Activated B cell treated with CpG ODN at 0.5 μM for 24 hours (primary cell): ENCODE results near the gene BANF1. TPM values are rescaled to one million over a fixed set of nuclear protein-coding genes. Genes with fewer than 3 reads are reported as not detected.

ENCODE experiments used
- ATAC-seq: fragments of 200-7000 bp; cut with Tn5 transposase; one replicate; pipeline ENCODE4 v1.10.0; 2021; ENCODE audit warnings: low read depth, mild to moderate bottlenecking, moderate library complexity
- CTCF ChIA-PET: fragments of 350-600 bp; sonication (Branson Sonifier 250); formaldehyde crosslinking; loops from one replicate; lab custom pipeline; 2021; ENCODE audit warnings: antibody characterized with exemption; lab: Charles Lee
- POLR2A ChIA-PET: fragments of 350-600 bp; sonication (Branson Sonifier 250); formaldehyde crosslinking; loops from one replicate; lab custom pipeline; 2021; ENCODE audit warnings: antibody characterized with exemption; lab: Charles Lee
- DNase-seq: peaks from one replicate; pipeline ENCODE4 v3.0.0; 2022
- H3K27ac Mint-ChIP-seq: one replicate; pipeline ENCODE4 v1.8.0; 2020; ENCODE audit warnings: mixed read lengths
- H3K27me3 Mint-ChIP-seq: one replicate; pipeline ENCODE4 v1.8.0; 2021; ENCODE audit warnings: mixed read lengths
- H3K36me3 Mint-ChIP-seq: one replicate; pipeline ENCODE4 v1.8.0; 2021; ENCODE audit warnings: low read depth, mixed read lengths
- H3K4me1 Mint-ChIP-seq: one replicate; pipeline ENCODE4 v1.8.0; 2021; ENCODE audit warnings: mixed read lengths
- H3K4me3 Mint-ChIP-seq: one replicate; pipeline ENCODE4 v1.8.0; 2020; ENCODE audit warnings: mild to moderate bottlenecking, mixed read lengths
- H3K9me3 Mint-ChIP-seq: one replicate; pipeline ENCODE4 v1.8.0; 2020; ENCODE audit warnings: mixed read lengths
- intact Hi-C: fragments of 100-400 bp; cut with micrococcal nuclease; formaldehyde crosslinking; loops from one replicate; pipeline ENCODE4 v1.15.1; 2024
- total RNA-seq: library from RNA; stranded (reverse); gene quantifications from 2 replicates; pipeline ENCODE4 v1.2.3, GENCODE V29; 2022
- TF ChIP-seq, protein P1 (sequence below): fragments of 200-600 bp; IDR thresholded peaks from one replicate; pipeline ENCODE4 v1.8.0; 2022; ENCODE audit warnings: antibody characterized with exemption, mild to moderate bottlenecking

BANF1 gene
- total RNA-seq, 1 donor from 2014 or later, result 228 TPM

DNA sequence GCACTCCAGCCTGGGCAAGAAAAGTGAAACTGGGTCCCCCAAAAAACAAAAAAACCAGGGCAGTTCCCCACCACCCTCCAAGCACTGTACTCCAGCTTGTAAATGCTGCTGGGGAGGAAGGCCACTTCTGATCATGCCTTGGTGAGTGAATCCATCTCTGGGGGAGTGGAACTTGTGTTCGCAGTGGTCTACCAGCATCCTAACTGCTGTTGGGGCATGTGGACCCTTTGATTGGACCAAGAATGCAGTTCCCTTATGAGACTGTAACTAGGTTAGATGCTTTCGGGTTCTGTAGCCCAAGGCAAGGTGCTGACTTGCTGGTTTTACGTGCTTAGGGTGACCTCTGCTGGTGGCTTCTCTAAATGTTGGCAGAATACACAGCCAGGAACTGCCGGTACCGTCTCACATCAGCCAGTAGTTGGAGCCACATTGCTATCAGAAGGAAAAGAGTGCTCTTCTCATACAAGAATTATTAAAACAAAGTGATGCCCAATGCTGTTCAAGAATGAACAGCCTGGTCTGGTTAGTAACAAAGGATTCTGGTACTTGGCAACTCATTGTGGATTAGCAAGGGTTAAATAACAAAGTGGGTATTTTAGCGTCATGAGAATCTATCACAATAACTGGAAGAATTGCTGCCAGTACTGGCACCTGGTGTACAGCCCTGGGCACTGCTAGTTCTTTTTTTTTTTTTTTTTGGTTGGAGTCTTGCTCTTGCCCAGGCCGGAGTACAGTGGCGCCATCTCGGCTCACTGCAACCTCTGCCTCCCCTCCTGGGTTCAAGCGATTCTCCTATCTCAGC is 13.3 kb upstream of the BANF1 start:
- Mint-ChIP-seq H3K4me3 (no peak overlapping the region), H3K27ac (peak overlapping the region; percentile 62), H3K9me3 (no peaks in the 10 kb centered on the region), H3K36me3 (peaks cover 11% of the 10 kb centered on the region), H3K27me3 (no peaks in the 10 kb centered on the region), H3K4me1 (peaks cover 5% of the 10 kb centered on the region)
- intact Hi-C loops, result loop anchor here (1.0 to 2.0 kb wide), 13 partner anchors 13 to 363 kb away; partner anchors contain the start of genes AP5B1, BANF1, C11orf68 and CFL1
- TF ChIP-seq, protein P1, sequence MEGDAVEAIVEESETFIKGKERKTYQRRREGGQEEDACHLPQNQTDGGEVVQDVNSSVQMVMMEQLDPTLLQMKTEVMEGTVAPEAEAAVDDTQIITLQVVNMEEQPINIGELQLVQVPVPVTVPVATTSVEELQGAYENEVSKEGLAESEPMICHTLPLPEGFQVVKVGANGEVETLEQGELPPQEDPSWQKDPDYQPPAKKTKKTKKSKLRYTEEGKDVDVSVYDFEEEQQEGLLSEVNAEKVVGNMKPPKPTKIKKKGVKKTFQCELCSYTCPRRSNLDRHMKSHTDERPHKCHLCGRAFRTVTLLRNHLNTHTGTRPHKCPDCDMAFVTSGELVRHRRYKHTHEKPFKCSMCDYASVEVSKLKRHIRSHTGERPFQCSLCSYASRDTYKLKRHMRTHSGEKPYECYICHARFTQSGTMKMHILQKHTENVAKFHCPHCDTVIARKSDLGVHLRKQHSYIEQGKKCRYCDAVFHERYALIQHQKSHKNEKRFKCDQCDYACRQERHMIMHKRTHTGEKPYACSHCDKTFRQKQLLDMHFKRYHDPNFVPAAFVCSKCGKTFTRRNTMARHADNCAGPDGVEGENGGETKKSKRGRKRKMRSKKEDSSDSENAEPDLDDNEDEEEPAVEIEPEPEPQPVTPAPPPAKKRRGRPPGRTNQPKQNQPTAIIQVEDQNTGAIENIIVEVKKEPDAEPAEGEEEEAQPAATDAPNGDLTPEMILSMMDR, result peak; percentile 75
- ChIA-PET POLR2A (interaction anchor here (0.6 to 1.8 kb wide), 12 partner anchors 99 to 412 kb away, joined by 3 to 16 read pairs (median 6); partner anchors contain the start of genes CCDC85B, CFL1, FIBP and KAT5), CTCF (interaction anchor here (0.6 to 6.1 kb wide), 8 partner anchors 10 to 277 kb away, joined by 3 to 67 read pairs (median 4); partner anchors contain the start of genes CCDC85B, KAT5 and MUS81)
- DNase-seq (peak; percentile 67), ATAC-seq (peak; percentile 99)

DNA sequence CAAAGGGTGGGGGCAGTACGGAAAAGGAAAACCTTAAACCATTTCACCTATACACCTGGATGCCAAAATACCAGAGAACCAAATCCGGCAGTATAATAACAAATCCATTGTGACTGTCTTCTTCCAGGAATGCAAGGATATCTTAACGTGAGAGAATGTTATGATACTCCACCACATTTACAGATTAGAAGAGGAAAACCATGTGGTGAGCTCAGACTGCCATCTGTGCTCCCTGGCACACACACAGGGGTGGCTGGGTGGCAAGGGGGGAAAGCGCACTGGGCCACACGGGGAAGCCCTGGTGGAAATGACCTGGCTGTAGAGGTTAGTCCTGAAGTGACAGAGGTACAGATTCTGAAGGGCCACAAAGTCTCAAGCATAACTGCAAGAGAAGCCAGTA is 10.2 kb upstream of the BANF1 start:
- H3K4me1 Mint-ChIP-seq, result peaks cover 5% of the 10 kb centered on the region
- ChIA-PET CTCF (interaction anchor here (6.1 kb wide), 1 partner anchor 107 kb away, joined by 67 read pairs; no protein-coding TSS in a partner anchor), POLR2A (interaction anchor here (0.9 to 1.5 kb wide), 2 partner anchors 104 to 280 kb away, joined by 4 to 5 read pairs; partner anchors contain the start of genes FIBP and KAT5)
- intact Hi-C loops, result no loop called here
- H3K4me3 Mint-ChIP-seq, result no peak overlapping the region
- ATAC-seq (no peak), DNase-seq (no peak)
- no peaks in the 10 kb centered on the region for H3K9me3 Mint-ChIP-seq
- H3K27ac Mint-ChIP-seq, result no peak overlapping the region
- H3K27me3 Mint-ChIP-seq, result no peaks in the 10 kb centered on the region
- H3K36me3 Mint-ChIP-seq, result peaks cover 25% of the 10 kb centered on the region
- TF ChIP-seq, protein P1, result no peak

DNA sequence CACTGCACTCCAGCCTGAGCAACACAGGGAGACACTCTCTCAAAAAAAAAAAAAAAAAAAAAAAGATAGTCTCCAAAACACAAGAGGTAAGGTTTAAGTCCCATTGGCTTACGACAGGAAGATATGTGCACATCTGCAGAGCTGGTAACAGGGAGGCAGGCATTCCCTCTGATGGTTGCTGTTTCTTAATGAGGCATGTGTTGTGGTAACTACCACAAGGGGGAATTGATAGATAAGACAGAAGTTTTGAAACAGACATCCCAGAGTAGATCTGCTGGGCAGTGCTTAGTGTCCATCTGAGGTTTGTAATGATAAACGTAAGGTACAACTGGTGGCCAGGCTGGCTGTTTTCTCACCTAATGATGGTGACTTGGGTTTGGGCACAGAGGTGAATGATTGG is 5.0 kb upstream of the BANF1 start:
- Mint-ChIP-seq H3K27ac (no peak overlapping the region), H3K9me3 (no peaks in the 10 kb centered on the region), H3K27me3 (no peaks in the 10 kb centered on the region), H3K36me3 (peaks cover 60% of the 10 kb centered on the region), H3K4me3 (no peak overlapping the region), H3K4me1 (peaks cover 25% of the 10 kb centered on the region)
- ChIA-PET CTCF (no interaction called here), POLR2A (interaction anchor here (0.5 kb wide), 1 partner anchor 12 kb away, joined by 8 read pairs; no protein-coding TSS in a partner anchor)
- intact Hi-C loops, result no loop called here
- TF ChIP-seq, protein P1, result no peak
- ATAC-seq (no peak), DNase-seq (no peak)

DNA sequence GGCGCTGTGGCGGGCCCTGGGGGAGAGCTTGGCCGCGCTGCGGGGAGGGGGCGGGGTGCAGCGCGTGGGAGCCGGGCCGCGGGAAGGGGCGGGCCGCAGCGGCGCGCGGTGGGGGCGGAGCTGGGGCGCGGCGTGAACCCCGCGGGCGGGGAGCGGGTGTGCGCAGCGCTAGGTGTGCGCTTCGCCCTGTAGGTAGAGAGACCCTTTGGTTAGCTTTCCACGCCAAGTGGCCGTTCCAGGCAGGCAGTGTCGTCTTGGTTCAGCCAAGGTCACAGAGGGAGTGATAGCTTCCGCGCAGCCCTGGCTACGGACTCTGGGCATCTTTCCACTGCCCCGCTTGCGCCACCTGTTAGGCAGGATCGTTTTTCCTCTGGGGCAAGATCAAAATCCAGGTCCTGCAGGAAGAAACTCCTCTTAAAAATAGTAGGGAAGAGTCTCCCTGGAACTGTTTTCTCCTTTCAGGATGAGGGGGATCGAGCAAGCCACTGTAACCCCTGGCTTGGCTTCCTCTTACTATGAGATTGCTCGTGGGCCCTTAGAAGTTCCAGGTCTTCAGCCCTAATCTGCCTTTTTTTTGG is 434 bp downstream of the BANF1 start:
- no peaks in the 10 kb centered on the region for H3K27me3 Mint-ChIP-seq
- peaks cover 36% of the 10 kb centered on the region for H3K4me1 Mint-ChIP-seq
- H3K9me3 Mint-ChIP-seq, result no peaks in the 10 kb centered on the region
- H3K36me3 Mint-ChIP-seq, result peaks cover 72% of the 10 kb centered on the region
- CTCF ChIA-PET, result interaction anchor here (0.6 to 1.4 kb wide), 7 partner anchors 10 to 291 kb away, joined by 3 to 10 read pairs (median 3); partner anchors contain the start of gene KAT5
- peak overlapping the region; percentile 98 for H3K27ac Mint-ChIP-seq
- intact Hi-C loops, result loop anchor here (1.0 to 5.0 kb wide), 10 partner anchors 13 to 387 kb away; partner anchors contain the start of genes C11orf68, DRAP1, KAT5 and PCNX3
- DNase-seq, result no peak
- H3K4me3 Mint-ChIP-seq, result peak overlapping the region; percentile 100
- TF ChIP-seq, protein P1, result no peak
- POLR2A ChIA-PET, result interaction anchor here (0.5 to 1.9 kb wide), 26 partner anchors 9 to 670 kb away, joined by 3 to 28 read pairs (median 4); partner anchors contain the start of genes CCDC85B, CFL1, CST6 and FIBP
- peak; percentile 66 for ATAC-seq
